ENCODE data around the gene RAPGEF5. TPM values are rescaled to one million over a fixed set of nuclear protein-coding genes. Genes with fewer than 3 reads are reported as not detected.

The RAPGEF5 gene
- total RNA-seq, 1 donor from 2014 or later, result 65.8 TPM

GRCh38 chr7:22189230-22189629 lies 167.7 kb downstream of the RAPGEF5 start:
- no peak overlapping the region for H3K27ac ChIP-seq
- no peak for TF ChIP-seq CTCF (IDR thresholded peaks at IDR 0.05)
- H3K4me1 ChIP-seq, result peaks cover 0 to 8% of the 10 kb centered on the region in 2 donors
- intact Hi-C loops (cut with DNase I), result no loop called here
- DNase-seq (ENCODE audit: low spot score in 2 of 2), result no peak
- no peak overlapping the region for H3K4me3 ChIP-seq
- no peaks in the 10 kb centered on the region for H3K27me3 ChIP-seq
- peaks cover 0 to 31% of the 10 kb centered on the region in 2 donors for H3K36me3 ChIP-seq
- no peaks in the 10 kb centered on the region for H3K9me3 ChIP-seq

- Histone ChIP-seq H3K9me3 (no peaks in the 10 kb centered on the region), H3K4me1 (peaks cover 0 to 2% of the 10 kb centered on the region in 2 donors), H3K27me3 (no peaks in the 10 kb centered on the region), H3K36me3 (peaks cover 0 to 31% of the 10 kb centered on the region in 2 donors), H3K4me3 (no peak overlapping the region), H3K27ac (no peak overlapping the region)
- no peak for TF ChIP-seq CTCF (IDR thresholded peaks at IDR 0.05)
- DNase-seq (ENCODE audit: low spot score in 2 of 2), result no peak
- intact Hi-C loops (cut with DNase I), result no loop called here
Measured at GRCh38 chr7:22187691-22188348, 169.1 kb downstream of the RAPGEF5 start.

GRCh38 chr7:22185559-22185958 lies 171.4 kb downstream of the RAPGEF5 start:
- DNase-seq (ENCODE audit: low spot score in 2 of 2), result no peak
- intact Hi-C loops (cut with DNase I), result no loop called here
- no peak overlapping the region for H3K27ac ChIP-seq
- no peak for TF ChIP-seq CTCF (IDR thresholded peaks at IDR 0.05)
- H3K4me1 ChIP-seq, result no peaks in the 10 kb centered on the region
- no peaks in the 10 kb centered on the region for H3K9me3 ChIP-seq
- no peak overlapping the region for H3K4me3 ChIP-seq
- peaks cover 0 to 21% of the 10 kb centered on the region in 2 donors for H3K36me3 ChIP-seq
- H3K27me3 ChIP-seq, result no peaks in the 10 kb centered on the region

- TF ChIP-seq CTCF (IDR thresholded peaks at IDR 0.05), result no peak
- Histone ChIP-seq H3K9me3 (no peaks in the 10 kb centered on the region), H3K27ac (no peak overlapping the region), H3K4me1 (no peaks in the 10 kb centered on the region), H3K27me3 (no peaks in the 10 kb centered on the region), H3K36me3 (peaks cover 0 to 15% of the 10 kb centered on the region in 2 donors), H3K4me3 (no peak overlapping the region)
- intact Hi-C loops (cut with DNase I), result no loop called here
- no peak for DNase-seq (ENCODE audit: low spot score in 2 of 2)
Measured at GRCh38 chr7:22184549-22185199, 172.3 kb downstream of the RAPGEF5 start.

- Histone ChIP-seq H3K4me1 (no peaks in the 10 kb centered on the region), H3K4me3 (no peak overlapping the region), H3K9me3 (no peaks in the 10 kb centered on the region), H3K36me3 (peaks cover 0 to 14% of the 10 kb centered on the region in 2 donors), H3K27ac (no peak overlapping the region), H3K27me3 (no peaks in the 10 kb centered on the region)
- no peak for DNase-seq (ENCODE audit: low spot score in 2 of 2)
- intact Hi-C loops (cut with DNase I), result no loop called here
- TF ChIP-seq CTCF (IDR thresholded peaks at IDR 0.05), result no peak
Measured at GRCh38 chr7:22183522-22184280, 173.3 kb downstream of the RAPGEF5 start.

All from ascending aorta (tissue), 2 donors.